ENCODE measurements around the gene CTSV.
"Not testable (repeated sequence)": the region's sequence is repeated elsewhere in the genome, so short reads cannot be mapped to it uniquely, and the experiment has no call there.

Gene CTSV

GRCh38 chr9:97038611-97039513, at the start of gene CTSV:
Gene CTSV, minus strand, starts transcription at chr9:97039142. Its CDS starts 1,099 bp downstream, at chr9:97038043.
- DNase-seq: peak; percentile 84 to 95 (median 95)

- not testable (repeated sequence) for DNase-seq
These were observed 48.8 kb upstream of the CTSV start for GRCh38 chr9:97087668-97088215.

DNA sequence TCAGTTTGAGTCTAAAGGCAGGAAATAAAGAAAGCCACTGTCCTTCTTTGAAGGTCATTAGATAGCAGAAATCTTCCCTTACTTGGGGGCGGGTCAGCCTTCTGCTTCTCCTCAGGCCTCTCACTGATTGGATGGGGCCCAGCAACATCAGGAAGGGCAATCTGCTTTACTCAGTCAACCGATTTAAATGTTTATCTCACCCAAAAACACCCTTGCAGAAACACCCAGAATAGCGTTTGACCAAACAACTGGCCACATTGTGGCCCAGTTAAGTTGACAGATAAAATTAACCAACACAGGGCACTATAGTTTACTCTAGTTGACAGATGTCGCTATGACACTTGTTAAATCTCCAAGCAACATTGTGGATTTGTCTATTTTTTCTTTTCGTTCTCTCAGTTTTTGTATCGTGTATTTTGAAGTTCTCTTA, 45.6 kb upstream of the CTSV start:
- not testable (repeated sequence) for DNase-seq

- DNase-seq: no peak
These were observed 39.4 kb upstream of the CTSV start for GRCh38 chr9:97078362-97078761.

DNA sequence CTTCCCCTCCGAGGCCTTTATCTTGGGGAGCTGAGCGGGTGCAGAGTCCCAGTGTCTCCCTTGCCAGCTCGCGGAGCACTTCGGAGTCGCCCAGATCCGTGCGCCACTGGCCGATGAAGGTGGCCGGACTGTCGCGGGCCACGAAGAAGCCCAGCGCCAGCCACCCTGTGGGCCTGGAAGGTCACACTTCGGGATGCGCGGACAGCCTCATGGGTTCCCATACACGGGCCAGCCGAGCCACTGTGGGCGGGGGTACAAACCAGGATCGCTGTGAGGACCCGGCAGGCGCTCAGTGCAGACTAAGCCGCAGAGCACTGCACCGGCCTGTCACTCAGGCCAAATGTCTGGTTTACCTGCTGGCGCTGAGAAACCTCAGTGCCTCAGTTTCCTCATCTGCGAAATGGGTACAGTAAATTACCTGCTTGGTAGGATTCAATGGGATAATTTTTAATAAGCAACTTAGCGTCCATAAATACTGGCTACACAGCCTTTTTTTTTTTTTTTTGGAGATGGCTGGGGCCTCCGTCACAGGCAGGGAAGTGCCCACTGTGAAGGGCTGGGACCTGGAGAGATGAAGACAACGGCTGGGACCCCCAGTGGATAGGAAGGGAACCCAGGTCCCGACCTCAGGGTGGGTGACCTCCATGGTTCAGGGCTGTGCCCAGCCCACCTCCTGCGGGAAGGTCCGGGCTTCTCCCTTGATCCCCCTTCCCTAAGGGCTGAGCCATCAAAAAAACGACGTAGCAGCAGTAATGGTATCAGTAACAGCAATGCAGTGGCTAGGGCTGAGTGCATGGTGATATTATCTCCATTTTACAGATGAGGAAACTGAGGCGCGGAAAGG, 38.7 kb upstream of the CTSV start:
- DNase-seq: no peak

DNA sequence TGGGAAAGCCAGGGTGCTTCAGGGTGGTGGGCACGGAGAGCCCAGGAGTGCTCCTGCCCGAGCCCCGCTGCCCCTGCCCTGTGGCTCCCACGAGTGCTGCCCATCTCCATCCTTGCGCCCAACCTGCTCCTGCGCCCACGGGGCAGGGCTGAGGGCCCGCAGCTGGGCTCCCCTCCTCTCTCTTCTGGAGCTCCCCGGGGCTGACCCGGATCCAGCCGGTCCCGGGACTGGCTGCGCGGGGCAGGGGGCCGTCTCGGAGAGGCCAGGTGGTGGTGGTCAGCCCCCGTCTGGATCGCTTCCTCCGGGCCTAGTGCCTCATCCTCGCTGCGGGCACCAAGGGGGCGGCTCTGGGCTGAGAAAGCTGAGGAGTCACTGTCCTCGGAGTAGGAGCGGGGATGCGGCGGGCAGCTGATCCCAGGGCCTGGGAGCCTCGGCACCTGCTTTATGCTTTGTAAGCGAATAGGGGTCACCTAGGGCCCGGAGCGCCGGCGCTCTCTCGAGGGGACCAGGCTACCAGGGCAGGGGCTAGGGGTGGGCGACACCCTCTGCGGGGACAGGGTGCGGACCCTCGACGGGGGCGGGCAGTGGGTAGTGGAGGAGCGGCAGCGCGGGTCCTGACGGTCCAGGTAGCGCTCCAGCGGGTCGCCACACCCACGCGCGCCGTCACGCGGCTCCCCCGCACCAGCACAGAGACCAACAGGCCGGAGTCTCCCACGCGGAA, 37.9 kb upstream of the CTSV start:
- not testable (repeated sequence) for DNase-seq

- no peak for DNase-seq
These were observed 37.3 kb upstream of the CTSV start for GRCh38 chr9:97076238-97076637.

DNA sequence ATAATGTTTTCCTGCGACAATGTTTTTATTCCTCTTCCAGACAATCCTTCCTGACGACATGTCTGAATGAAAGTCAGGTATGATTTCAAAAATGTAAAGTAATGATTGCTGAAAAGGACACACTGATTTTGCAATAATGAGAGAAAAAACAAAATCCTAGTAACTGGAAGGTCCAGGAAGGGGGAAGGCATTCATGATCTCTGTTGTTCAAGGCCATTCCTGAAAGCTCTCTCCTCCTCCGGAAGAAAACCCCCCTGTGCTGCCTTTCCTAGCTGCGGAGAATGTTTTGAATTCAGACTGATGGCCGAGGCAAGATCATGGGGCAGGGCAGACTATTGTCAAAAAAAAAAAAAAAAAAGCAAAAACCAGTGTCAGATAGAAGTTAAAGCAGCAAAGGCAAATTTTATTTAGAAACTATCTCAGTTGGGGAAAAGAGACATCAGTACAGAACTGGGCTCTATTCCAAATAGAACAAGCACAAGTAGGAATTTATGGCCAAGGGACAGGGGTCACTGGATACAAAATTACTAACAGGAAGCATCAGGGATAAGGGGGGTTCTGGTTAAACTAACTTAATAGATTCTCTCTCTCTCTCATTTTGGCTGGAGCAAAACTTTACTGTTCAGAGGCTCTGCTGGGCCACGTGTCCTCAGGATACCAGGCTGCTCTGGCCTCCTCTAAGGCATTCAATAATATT, 36.5 kb upstream of the CTSV start:
- DNase-seq: no peak

- DNase-seq: no peak
These were observed 34.6 kb upstream of the CTSV start for GRCh38 chr9:97073506-97073905.

- DNase-seq: no peak
These were observed 33.4 kb upstream of the CTSV start for GRCh38 chr9:97072285-97072776.

GRCh38 chr9:97070325-97070724, 31.4 kb upstream of the CTSV start:
- not testable (repeated sequence) for DNase-seq

DNA sequence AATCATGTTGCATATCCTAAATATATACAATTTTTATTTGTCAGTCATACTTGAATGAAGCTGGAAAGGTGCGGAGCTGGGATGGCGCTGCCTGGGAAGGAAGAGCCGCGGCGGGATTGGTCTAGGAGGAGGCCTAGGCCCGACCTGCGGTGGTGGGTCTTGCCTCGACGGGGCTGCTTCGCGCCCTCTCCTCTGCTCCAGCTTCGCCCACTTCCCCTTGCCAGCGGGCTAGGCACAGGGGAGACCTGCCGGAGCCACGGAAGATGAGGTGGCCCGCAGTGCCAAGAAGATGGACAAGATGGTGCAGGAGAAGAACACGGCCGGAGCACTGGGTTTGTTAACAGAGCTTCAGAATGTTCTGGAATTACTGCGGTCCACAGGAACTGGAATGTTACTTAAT, 28.5 kb upstream of the CTSV start:
- no peak for DNase-seq

DNA sequence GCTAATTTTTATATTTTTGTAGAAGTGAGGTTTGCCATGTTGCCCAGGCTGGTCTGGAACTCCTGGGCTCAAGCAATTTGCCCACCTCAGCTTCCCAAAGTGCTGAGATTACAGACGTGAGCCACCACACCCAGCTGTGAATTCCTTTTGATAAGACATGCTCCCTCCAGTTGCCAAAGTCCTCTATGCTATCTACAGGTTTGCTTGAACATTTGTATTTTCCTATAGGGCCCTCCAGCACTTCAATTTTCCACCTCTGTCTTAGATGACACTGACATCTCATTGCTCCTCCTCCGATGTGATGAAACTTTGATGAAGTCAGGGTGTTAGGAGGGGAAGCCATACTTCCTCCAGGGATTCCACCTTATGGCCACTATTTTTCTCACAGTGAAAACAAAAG, 25.2 kb upstream of the CTSV start:
- no peak for DNase-seq

DNA sequence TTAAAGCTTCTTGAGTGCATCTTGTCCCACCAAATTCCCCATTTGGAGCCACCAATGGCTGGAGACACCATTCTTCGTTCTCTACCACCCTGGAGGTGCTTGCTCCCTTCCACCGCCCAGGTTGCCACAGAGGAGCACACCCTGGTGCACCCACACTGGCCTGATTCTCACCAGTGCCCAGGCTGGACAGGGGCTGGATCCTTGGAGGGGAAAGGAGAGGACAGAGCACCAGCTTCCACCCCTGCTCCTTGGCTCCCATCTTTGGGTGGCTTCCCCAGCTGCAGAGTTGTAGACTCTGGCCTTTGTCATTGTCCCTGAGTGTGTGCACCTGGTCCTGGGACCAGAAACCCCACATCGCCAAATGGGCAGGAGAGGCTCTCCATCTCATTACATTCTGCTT, 21.9 kb upstream of the CTSV start:
- DNase-seq: no peak

DNA sequence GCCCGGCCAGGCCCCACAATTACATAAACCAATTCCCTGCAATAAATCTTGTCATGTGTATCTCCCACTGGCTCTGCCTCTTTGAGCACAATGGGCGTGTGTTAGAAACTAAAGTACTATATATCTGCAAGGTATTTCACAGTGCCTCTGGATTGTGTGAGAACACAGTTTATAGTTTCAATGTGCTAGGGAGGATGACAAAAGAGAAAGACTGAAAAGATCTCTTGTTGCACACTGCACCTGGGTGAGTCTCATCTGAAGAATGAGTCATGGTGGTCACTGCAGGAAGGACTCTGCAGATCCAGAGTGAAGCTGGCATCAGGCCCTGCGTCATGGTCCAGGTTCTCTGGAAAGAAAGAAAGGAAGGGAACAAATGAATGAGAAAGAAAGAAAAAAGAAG, 20.7 kb upstream of the CTSV start:
- no peak for DNase-seq

DNA sequence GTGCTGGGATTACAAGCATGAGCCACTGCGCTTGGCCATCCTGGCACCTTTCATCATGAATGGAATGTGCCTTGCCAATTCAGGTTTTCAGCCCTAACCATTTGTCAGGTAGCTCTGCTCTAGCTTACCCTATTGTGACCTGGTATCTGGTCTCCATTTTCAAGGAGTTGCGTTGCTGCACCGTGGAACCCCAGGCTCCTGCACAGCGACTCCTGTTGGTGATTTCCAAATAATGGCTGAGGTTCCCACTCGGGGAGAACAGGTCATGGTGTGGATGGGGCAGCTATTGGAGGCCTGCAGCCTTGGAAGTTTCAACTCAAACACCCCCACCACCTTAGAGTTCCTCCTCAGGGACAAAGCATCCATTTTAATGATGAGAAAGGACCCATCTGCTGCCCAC, 18.7 kb upstream of the CTSV start:
- no peak for DNase-seq

- not testable (repeated sequence) for DNase-seq
These were observed 16.9 kb upstream of the CTSV start for GRCh38 chr9:97055891-97056290.

GRCh38 chr9:97053717-97054116, 14.8 kb upstream of the CTSV start:
- DNase-seq: no peak

DNA sequence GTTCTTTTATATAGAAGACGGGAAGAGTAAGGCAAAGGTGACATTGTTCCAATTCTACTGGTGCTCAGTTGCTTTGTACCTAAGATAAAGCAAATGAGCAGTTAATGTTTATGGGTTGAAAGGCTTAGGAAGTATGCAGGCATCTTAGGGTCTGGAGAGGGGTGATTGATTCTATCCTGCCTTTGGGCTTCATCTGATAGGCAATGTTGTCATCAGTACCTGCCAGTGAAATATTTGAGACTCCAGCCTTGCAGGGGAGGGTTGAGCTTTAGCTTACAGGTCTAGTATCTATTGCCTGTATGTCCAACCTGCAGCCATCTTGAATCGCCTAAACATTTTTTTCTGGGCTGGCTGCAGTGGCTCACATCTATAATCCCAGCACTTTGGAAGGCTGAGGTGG, 13.8 kb upstream of the CTSV start:
- DNase-seq: no peak

GRCh38 chr9:97046228-97046627, 7.3 kb upstream of the CTSV start:
- peak in 2 of 3 experiments; percentile 78 to 92 for DNase-seq

- DNase-seq: no peak
These were observed 6.4 kb upstream of the CTSV start for GRCh38 chr9:97045300-97045699.

DNA sequence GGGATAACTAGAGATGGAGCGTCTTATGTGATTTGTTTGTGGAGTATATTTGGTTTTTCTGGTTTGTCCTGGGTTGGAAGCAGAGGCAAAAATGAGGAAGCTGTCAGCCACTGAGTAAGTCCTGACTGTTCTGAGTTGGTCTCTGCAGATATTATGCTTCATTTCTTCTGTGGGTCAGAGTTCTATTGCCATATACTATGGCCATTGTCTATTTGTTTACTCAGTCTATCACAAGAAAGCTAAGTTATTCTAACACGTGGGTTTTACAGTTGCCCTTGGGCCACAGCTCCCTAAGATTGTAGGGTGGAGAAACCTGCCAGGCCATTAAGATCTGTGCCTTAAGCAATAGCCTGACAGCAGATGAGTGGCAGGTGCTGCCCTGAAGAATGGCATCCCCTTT, 3.0 kb upstream of the CTSV start:
- no peak for DNase-seq
